ENCODE measurements around the gene PRELID3B. TPM values are rescaled to one million over a fixed set of nuclear protein-coding genes. Genes with fewer than 3 reads are reported as not detected.
A peak's percentile ranks its signal among the peaks of the same experiment; 100 is the strongest.

The PRELID3B gene
- total RNA-seq, 2 experiments from 2014 or later: 55.8 to 59.1 TPM

DNA sequence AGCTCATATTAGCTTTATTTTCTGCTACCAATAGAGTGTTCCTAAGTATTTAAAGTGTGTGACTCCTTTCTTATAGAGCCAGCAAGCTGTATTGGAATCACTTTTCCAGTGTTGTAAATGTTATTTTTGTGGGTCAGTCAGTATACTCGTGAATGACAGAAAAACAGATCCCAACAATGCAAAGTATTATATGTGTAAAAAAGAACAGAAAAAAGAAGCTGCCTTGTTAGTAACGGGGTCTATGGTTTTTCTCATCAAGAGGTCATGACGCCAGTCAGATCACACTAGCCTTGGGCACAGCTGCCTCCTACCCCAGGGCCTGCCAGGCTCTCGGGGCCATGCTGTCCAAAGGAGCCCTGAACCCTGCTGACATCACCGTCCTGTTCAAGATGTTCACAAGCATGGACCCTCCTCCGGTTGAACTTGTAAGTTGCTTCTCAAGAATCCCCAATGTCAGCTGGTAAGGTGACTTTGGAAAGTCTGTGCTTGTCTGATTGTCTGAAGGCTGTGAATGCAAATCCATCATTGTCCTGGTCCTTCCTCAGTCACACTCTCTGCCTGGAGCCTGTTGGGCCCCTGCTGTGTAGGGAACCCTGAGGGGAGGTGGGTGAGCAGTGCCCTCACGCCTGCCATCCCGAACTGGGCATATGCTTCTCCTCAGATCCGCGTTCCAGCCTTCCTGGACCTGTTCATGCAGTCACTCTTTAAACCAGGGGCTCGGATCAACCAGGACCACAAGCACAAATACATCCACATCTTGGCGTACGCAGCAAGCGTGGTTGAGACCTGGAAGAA, 51.7 kb downstream of the PRELID3B start:
- ChIA-PET CTCF (interaction anchor here (0.9 kb wide), 1 partner anchor 41 kb away, joined by 4 read pairs; the partner anchor contains the start of gene ATP5F1E), POLR2A (interaction anchor here (0.6 to 1.2 kb wide), 5 partner anchors 9 to 108 kb away, joined by 3 to 5 read pairs (median 4); partner anchors contain the start of genes ATP5F1E and PRELID3B)
- H3K4me1 Mint-ChIP-seq (ENCODE audit: low read depth): peaks cover 9% of the 10 kb centered on the region
- H3K9me3 Mint-ChIP-seq: no peaks in the 10 kb centered on the region
- TF ChIP-seq, protein P1, sequence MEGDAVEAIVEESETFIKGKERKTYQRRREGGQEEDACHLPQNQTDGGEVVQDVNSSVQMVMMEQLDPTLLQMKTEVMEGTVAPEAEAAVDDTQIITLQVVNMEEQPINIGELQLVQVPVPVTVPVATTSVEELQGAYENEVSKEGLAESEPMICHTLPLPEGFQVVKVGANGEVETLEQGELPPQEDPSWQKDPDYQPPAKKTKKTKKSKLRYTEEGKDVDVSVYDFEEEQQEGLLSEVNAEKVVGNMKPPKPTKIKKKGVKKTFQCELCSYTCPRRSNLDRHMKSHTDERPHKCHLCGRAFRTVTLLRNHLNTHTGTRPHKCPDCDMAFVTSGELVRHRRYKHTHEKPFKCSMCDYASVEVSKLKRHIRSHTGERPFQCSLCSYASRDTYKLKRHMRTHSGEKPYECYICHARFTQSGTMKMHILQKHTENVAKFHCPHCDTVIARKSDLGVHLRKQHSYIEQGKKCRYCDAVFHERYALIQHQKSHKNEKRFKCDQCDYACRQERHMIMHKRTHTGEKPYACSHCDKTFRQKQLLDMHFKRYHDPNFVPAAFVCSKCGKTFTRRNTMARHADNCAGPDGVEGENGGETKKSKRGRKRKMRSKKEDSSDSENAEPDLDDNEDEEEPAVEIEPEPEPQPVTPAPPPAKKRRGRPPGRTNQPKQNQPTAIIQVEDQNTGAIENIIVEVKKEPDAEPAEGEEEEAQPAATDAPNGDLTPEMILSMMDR (IDR thresholded peaks at IDR 0.05): no peak
- Histone ChIP-seq H3K36me3 (ENCODE audit: insufficient read depth, low read length) (peaks cover 95% of the 10 kb centered on the region), H3K4me3 (ENCODE audit: low read length) (no peak overlapping the region), H3K27ac (ENCODE audit: low read depth in 1 of 2, low read length in 2 of 2) (no peak overlapping the region), H3K4me1 (ENCODE audit: insufficient read depth, low read length) (no peaks in the 10 kb centered on the region), H3K27me3 (ENCODE audit: control insufficient read depth in 1 of 2, insufficient read depth in 2 of 2, low read length in 2 of 2) (no peaks in the 10 kb centered on the region), H3K9me3 (ENCODE audit: control insufficient read depth in 1 of 2, insufficient read depth in 1 of 2, low read length in 2 of 2) (no peaks in the 10 kb centered on the region)
- peaks cover 97% of the 10 kb centered on the region for H3K36me3 Mint-ChIP-seq (ENCODE audit: low read depth)
- intact Hi-C loops (cut with DNase I, micrococcal nuclease): no loop called here
- no peaks in the 10 kb centered on the region for H3K27me3 Mint-ChIP-seq
- no peak for DNase-seq
- no peak for ATAC-seq (ENCODE audit: poor library complexity)
- no peak overlapping the region for H3K4me3 Mint-ChIP-seq
- H3K27ac Mint-ChIP-seq: no peak overlapping the region

DNA sequence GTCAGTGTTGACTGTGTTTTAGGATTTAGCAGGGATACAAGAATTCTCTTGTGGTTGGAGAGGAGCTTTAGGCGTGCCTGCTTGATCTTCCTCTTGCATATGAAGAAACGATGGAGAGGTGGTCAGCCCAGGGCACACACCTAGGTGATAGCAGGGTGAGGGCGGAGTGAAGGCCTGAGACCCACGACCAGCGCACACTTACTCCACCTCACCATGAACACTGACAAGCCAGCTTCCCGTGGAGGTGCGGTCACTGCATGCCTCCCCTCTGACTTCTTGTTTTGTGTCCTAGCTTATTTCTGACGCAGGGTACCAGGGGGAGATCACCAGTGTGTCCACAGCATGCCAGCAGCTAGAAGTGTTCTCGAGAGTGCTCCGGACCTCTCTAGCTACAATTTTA, 53.4 kb downstream of the PRELID3B start:
- Mint-ChIP-seq H3K9me3 (no peaks in the 10 kb centered on the region), H3K4me3 (no peak overlapping the region), H3K36me3 (ENCODE audit: low read depth) (peaks cover 90% of the 10 kb centered on the region), H3K27ac (no peak overlapping the region), H3K4me1 (ENCODE audit: low read depth) (peaks cover 19% of the 10 kb centered on the region), H3K27me3 (no peaks in the 10 kb centered on the region)
- no peaks in the 10 kb centered on the region for H3K27me3 ChIP-seq (ENCODE audit: control insufficient read depth in 1 of 2, insufficient read depth in 2 of 2, low read length in 2 of 2)
- TF ChIP-seq, protein P1 (IDR thresholded peaks at IDR 0.05): no peak
- no peak overlapping the region for H3K4me3 ChIP-seq (ENCODE audit: low read length)
- H3K36me3 ChIP-seq (ENCODE audit: insufficient read depth, low read length): peaks cover 84% of the 10 kb centered on the region
- POLR2A ChIA-PET: interaction anchor here (0.7 to 1.2 kb wide), 2 partner anchors 81 to 86 kb away, joined by 3 to 4 read pairs; no protein-coding TSS in a partner anchor
- intact Hi-C loops (cut with DNase I, micrococcal nuclease): loop anchor here in 1 of 2 experiments (10.0 kb wide), 1 partner anchor 684 kb away; the partner anchor contains the start of gene RAB22A
- no peak overlapping the region for H3K27ac ChIP-seq (ENCODE audit: low read depth in 1 of 2, low read length in 2 of 2)
- peaks cover 10% of the 10 kb centered on the region for H3K4me1 ChIP-seq (ENCODE audit: insufficient read depth, low read length)
- no peak for ATAC-seq (ENCODE audit: poor library complexity)
- no peak for DNase-seq
- CTCF ChIA-PET: no interaction called here
- H3K9me3 ChIP-seq (ENCODE audit: control insufficient read depth in 1 of 2, insufficient read depth in 1 of 2, low read length in 2 of 2): no peaks in the 10 kb centered on the region

DNA sequence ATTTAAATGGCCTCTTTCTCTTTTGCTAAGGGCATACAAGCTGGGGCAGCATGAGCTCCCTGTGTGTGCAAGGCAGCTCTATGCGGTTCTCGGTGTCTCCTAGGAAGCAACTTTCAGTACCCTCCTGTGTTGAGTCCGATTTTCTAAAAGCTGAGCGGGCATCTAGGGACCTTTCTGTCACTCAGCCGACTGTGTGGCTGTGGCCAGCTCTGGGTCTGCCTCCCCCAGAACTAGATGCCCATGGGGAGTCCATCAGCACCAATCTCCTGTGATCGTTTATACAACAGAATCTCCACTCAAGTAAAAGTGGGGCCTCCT, 54.1 kb downstream of the PRELID3B start:
- DNase-seq: no peak
- TF ChIP-seq, protein P1 (IDR thresholded peaks at IDR 0.05): no peak
- no peak overlapping the region for H3K27ac ChIP-seq (ENCODE audit: low read depth in 1 of 2, low read length in 2 of 2)
- no peak for ATAC-seq (ENCODE audit: poor library complexity)
- peak overlapping the region; percentile 33 for H3K27ac Mint-ChIP-seq
- H3K4me1 ChIP-seq (ENCODE audit: insufficient read depth, low read length): peaks cover 17% of the 10 kb centered on the region
- no peaks in the 10 kb centered on the region for H3K9me3 ChIP-seq (ENCODE audit: control insufficient read depth in 1 of 2, insufficient read depth in 1 of 2, low read length in 2 of 2)
- H3K27me3 ChIP-seq (ENCODE audit: control insufficient read depth in 1 of 2, insufficient read depth in 2 of 2, low read length in 2 of 2): no peaks in the 10 kb centered on the region
- H3K9me3 Mint-ChIP-seq: no peaks in the 10 kb centered on the region
- H3K4me3 Mint-ChIP-seq: no peak overlapping the region
- intact Hi-C loops (cut with DNase I, micrococcal nuclease): loop anchor here in 1 of 2 experiments (10.0 kb wide), 1 partner anchor 684 kb away; the partner anchor contains the start of gene RAB22A
- POLR2A ChIA-PET: no interaction called here
- CTCF ChIA-PET: no interaction called here
- no peak overlapping the region for H3K4me3 ChIP-seq (ENCODE audit: low read length)
- H3K27me3 Mint-ChIP-seq: no peaks in the 10 kb centered on the region
- peaks cover 78% of the 10 kb centered on the region for H3K36me3 ChIP-seq (ENCODE audit: insufficient read depth, low read length)
- H3K4me1 Mint-ChIP-seq (ENCODE audit: low read depth): peaks cover 26% of the 10 kb centered on the region
- peaks cover 90% of the 10 kb centered on the region for H3K36me3 Mint-ChIP-seq (ENCODE audit: low read depth)

All from CD4-positive, alpha-beta T cell (primary cell).